ENCODE data around the gene RNFT2. TPM values are rescaled to one million over a fixed set of nuclear protein-coding genes. Genes with fewer than 3 reads are reported as not detected.

RNFT2 gene
- total RNA-seq, 1 donor from 2014 or later, result 9.6 TPM

GRCh38 chr12:116806845-116807440, 68.8 kb downstream of the RNFT2 start:
- no peaks in the 10 kb centered on the region for H3K9me3 Mint-ChIP-seq (ENCODE audit: unreplicated experiment)
- no peak overlapping the region for H3K4me3 Mint-ChIP-seq (ENCODE audit: unreplicated experiment)
- H3K27me3 Mint-ChIP-seq (ENCODE audit: unreplicated experiment), result no peaks in the 10 kb centered on the region
- H3K36me3 Mint-ChIP-seq (ENCODE audit: unreplicated experiment), result no peaks in the 10 kb centered on the region
- H3K4me1 Mint-ChIP-seq (ENCODE audit: unreplicated experiment), result no peaks in the 10 kb centered on the region
- TF ChIP-seq CTCF (IDR thresholded peaks at IDR 0.05), result no peak
- DNase-seq (ENCODE audit: extremely low spot score, unreplicated experiment), result no peak
- H3K27ac Mint-ChIP-seq (ENCODE audit: unreplicated experiment), result no peak overlapping the region

GRCh38 chr12:116807546-116807945, 69.4 kb downstream of the RNFT2 start:
- H3K9me3 Mint-ChIP-seq (ENCODE audit: unreplicated experiment), result no peaks in the 10 kb centered on the region
- H3K27me3 Mint-ChIP-seq (ENCODE audit: unreplicated experiment), result no peaks in the 10 kb centered on the region
- H3K27ac Mint-ChIP-seq (ENCODE audit: unreplicated experiment), result no peak overlapping the region
- DNase-seq (ENCODE audit: extremely low spot score, unreplicated experiment), result no peak
- H3K36me3 Mint-ChIP-seq (ENCODE audit: unreplicated experiment), result no peaks in the 10 kb centered on the region
- H3K4me3 Mint-ChIP-seq (ENCODE audit: unreplicated experiment), result no peak overlapping the region
- no peaks in the 10 kb centered on the region for H3K4me1 Mint-ChIP-seq (ENCODE audit: unreplicated experiment)
- no peak for TF ChIP-seq CTCF (IDR thresholded peaks at IDR 0.05)

- Mint-ChIP-seq H3K4me1 (ENCODE audit: unreplicated experiment) (no peaks in the 10 kb centered on the region), H3K9me3 (ENCODE audit: unreplicated experiment) (no peaks in the 10 kb centered on the region), H3K27ac (ENCODE audit: unreplicated experiment) (no peak overlapping the region), H3K36me3 (ENCODE audit: unreplicated experiment) (no peaks in the 10 kb centered on the region), H3K27me3 (ENCODE audit: unreplicated experiment) (no peaks in the 10 kb centered on the region), H3K4me3 (ENCODE audit: unreplicated experiment) (no peak overlapping the region)
- no peak for DNase-seq (ENCODE audit: extremely low spot score, unreplicated experiment)
- no peak for TF ChIP-seq CTCF (IDR thresholded peaks at IDR 0.05)
Measured at GRCh38 chr12:116808113-116809105, 70.3 kb downstream of the RNFT2 start.

GRCh38 chr12:116812238-116812637, 74.1 kb downstream of the RNFT2 start:
- Mint-ChIP-seq H3K9me3 (ENCODE audit: unreplicated experiment) (no peaks in the 10 kb centered on the region), H3K4me1 (ENCODE audit: unreplicated experiment) (no peaks in the 10 kb centered on the region), H3K27ac (ENCODE audit: unreplicated experiment) (no peak overlapping the region), H3K36me3 (ENCODE audit: unreplicated experiment) (no peaks in the 10 kb centered on the region), H3K27me3 (ENCODE audit: unreplicated experiment) (no peaks in the 10 kb centered on the region), H3K4me3 (ENCODE audit: unreplicated experiment) (no peak overlapping the region)
- no peak for TF ChIP-seq CTCF (IDR thresholded peaks at IDR 0.05)
- no peak for DNase-seq (ENCODE audit: extremely low spot score, unreplicated experiment)

Measured in osteocyte (in vitro differentiated cells).